K562 (cell line): ENCODE data around the gene ZFP62. TPM values are rescaled to one million over a fixed set of nuclear protein-coding genes. Genes with fewer than 3 reads are reported as not detected.

Experiments
- CBX5 ChIP-seq: IDR thresholded peaks from 2 replicates; pipeline ENCODE4 v1.6.1; 2014; ENCODE audit warnings: low read depth, borderline replicate concordance
- CREM ChIP-seq: IDR thresholded peaks from 2 replicates; pipeline ENCODE4 v1.6.1; 2014; ENCODE audit warnings: antibody characterized with exemption, low read depth
- GTF3C2 ChIP-seq: IDR thresholded peaks from 3 replicates; pipeline ENCODE4 v1.6.1; 2011; ENCODE audit warnings: borderline replicate concordance, mild to moderate bottlenecking, moderate library complexity; ENCODE audit not compliant: insufficient read length; ENCODE audit errors: extremely low read depth
- HBP1 ChIP-seq: fragments of 450-650 bp; formaldehyde crosslinking; IDR thresholded peaks from 2 replicates; pipeline ENCODE4 v1.4.0; 2022; ENCODE audit warnings: missing genetic modification characterization
- HNRNPL ChIP-seq: fragments of 200-400 bp; formaldehyde crosslinking; IDR thresholded peaks from 2 replicates; pipeline ENCODE4 v1.6.1; 2017; ENCODE audit warnings: low read depth, mild to moderate bottlenecking, low read length
- IRF9 ChIP-seq: fragments of 450-650 bp; IDR thresholded peaks from 2 replicates; pipeline ENCODE4 v1.6.1; 2016; ENCODE audit warnings: missing biosample characterization, missing genetic modification characterization
- KAT8 ChIP-seq: fragments of 450-650 bp; IDR thresholded peaks from 2 replicates; pipeline ENCODE4 v1.6.1; 2016; ENCODE audit warnings: low read depth, mild to moderate bottlenecking
- MCM2 ChIP-seq: fragments of 450-650 bp; IDR thresholded peaks from 2 replicates; pipeline ENCODE4 v1.6.1; 2017; ENCODE audit warnings: low read depth, mild to moderate bottlenecking
- MCM5 ChIP-seq: fragments of 450-650 bp; IDR thresholded peaks from 2 replicates; pipeline ENCODE4 v1.6.1; 2016; ENCODE audit warnings: low read depth
- PML ChIP-seq: IDR thresholded peaks from 2 replicates; pipeline ENCODE4 v1.6.1; 2012; ENCODE audit warnings: low read length, inconsistent platforms
- SRSF3 ChIP-seq: fragments of 200-400 bp; formaldehyde crosslinking; IDR thresholded peaks from 2 replicates; pipeline ENCODE4 v1.6.1; 2016; ENCODE audit warnings: mild to moderate bottlenecking, low read length, moderate library complexity; ENCODE audit not compliant: insufficient read depth
- STAT6 ChIP-seq: sonication (generic); formaldehyde crosslinking; IDR thresholded peaks from 2 replicates; pipeline ENCODE4 v1.8.1; 2023; ENCODE audit warnings: mild to moderate bottlenecking, missing genetic modification reagents
- TBL1XR1 ChIP-seq, 2 experiments: IDR thresholded peaks; 2 replicates each; pipeline ENCODE4 v1.6.1; 2012; ENCODE audit warnings: improper control_type of control experiment in 2 of 2, low read length in 2 of 2, mild to moderate bottlenecking in 1 of 2
- TRIM25 ChIP-seq: fragments of 450-650 bp; IDR thresholded peaks from 2 replicates; pipeline ENCODE4 v1.7.0; 2016; ENCODE audit warnings: borderline replicate concordance
- U2AF2 ChIP-seq: fragments of 200-400 bp; formaldehyde crosslinking; optimal IDR thresholded peaks from 2 replicates; pipeline ENCODE3; 2017; ENCODE audit warnings: low read depth, mild to moderate bottlenecking, low read length
- ZNF395 ChIP-seq: fragments of 200-800 bp; sonication (Bioruptor generic); IDR thresholded peaks from 2 replicates; pipeline ENCODE4 v1.6.1; 2017; ENCODE audit warnings: missing genetic modification characterization, missing compliant biosample characterization
- polyA plus RNA-seq, 8 experiments: library from polyadenylated mRNA; depleted of rRNA in 4 of 8; stranded (reverse) in 5 of 8; unstranded in 3 of 8; fragments of >200 nt; fragmentation: Nextera tagmentation in 2 of 8; fragmentation: Illumina TruSeq in 1 of 8; extraction: Ambion mirVana in 2 of 8; extraction: Trizol in 1 of 8; gene quantifications; 2 replicates each; pipeline versions ENCODE4 v1.2.1 to v1.2.3, GENCODE V29; 2011 to 2014; ENCODE audit warnings: inconsistent platforms in 1 of 8, missing spikeins in 1 of 8
- total RNA-seq, 7 experiments: library from RNA; depleted of rRNA in 6 of 7; stranded (reverse); fragments of >200 nt in 6 of 7; fragmentation: Illumina TruSeq in 2 of 7; extraction: Trizol in 2 of 7; gene quantifications; 2 replicates each; pipeline versions ENCODE4 v1.2.1 to v1.2.3, GENCODE V29; 2011 to 2021; ENCODE audit warnings: low replicate concordance in 1 of 7

ZFP62 gene
- total and polyA plus RNA-seq, 9 of the 15 experiments (the other 6 are each of a cell fraction or from before 2014, with no cell fraction given): 12.2 to 37.5 (median 25.0) TPM

- TF ChIP-seq TRIM25 (no peak), MCM2 (no peak), CREM (peak; percentile 70), KAT8 (no peak), TBL1XR1 (IDR thresholded peaks at IDR 0.05; ENCODE audit: low read length in 2 of 2) (no peak), MCM5 (no peak), STAT6 (no peak), ZNF395 (CRISPR knock-in tag) (peak; percentile 29; the same call in 1 of the 2 replicates), HBP1 (CRISPR knock-in tag) (peak; percentile 91), CBX5 (no peak), SRSF3 (no peak), GTF3C2 (no peak), PML (no peak), U2AF2 (no peak), HNRNPL (no peak), IRF9 (tag) (no peak)
Measured at GRCh38 chr5:180809403-180810209, 51.5 kb downstream of the ZFP62 start (continued).
